Stimulated activated CD8-positive, alpha-beta memory T cell treated with anti-CD3 and anti-CD28 coated beads, Interleukin-15, amount 100 ng/mL, for 4 hours (primary cell): Measurements from ENCODE around the gene TEAD4.

ENCODE experiments used
- DNase-seq, 2 donors: peaks; one replicate each; pipeline ENCODE4 v3.0.0-alpha.2; 2020; ENCODE audit warnings: low read depth in 2 of 2

TEAD4 gene

GRCh38 chr12:3032770-3033538, 73.8 kb downstream of the TEAD4 start:
- DNase-seq: no peak

- DNase-seq: no peak
Observed at GRCh38 chr12:3033539-3033867, 74.3 kb downstream of the TEAD4 start.

- no peak for DNase-seq
Observed at GRCh38 chr12:3034067-3034750, 75.0 kb downstream of the TEAD4 start.

- DNase-seq: no peak
Observed at GRCh38 chr12:3035171-3035570, 76.0 kb downstream of the TEAD4 start.

- no peak for DNase-seq
Observed at GRCh38 chr12:3035815-3036702, 76.9 kb downstream of the TEAD4 start.

- no peak for DNase-seq
Observed at GRCh38 chr12:3036901-3037600, 77.9 kb downstream of the TEAD4 start.

- no peak for DNase-seq
Observed at GRCh38 chr12:3038166-3038565, 79.0 kb downstream of the TEAD4 start.

- no peak for DNase-seq
Observed at GRCh38 chr12:3038926-3039510, 79.8 kb downstream of the TEAD4 start.

- DNase-seq: no peak
Observed at GRCh38 chr12:3040026-3040656, 80.9 kb downstream of the TEAD4 start.

- no peak for DNase-seq
Observed at GRCh38 chr12:3040663-3041544, 81.7 kb downstream of the TEAD4 start.

- DNase-seq: no peak
Observed at GRCh38 chr12:3041558-3042164, 82.5 kb downstream of the TEAD4 start.

GRCh38 chr12:3042394-3042793, 83.2 kb downstream of the TEAD4 start:
- DNase-seq: no peak

- no peak for DNase-seq
Observed at GRCh38 chr12:3042826-3043225, 83.6 kb downstream of the TEAD4 start.

- DNase-seq: no peak
Observed at GRCh38 chr12:3043406-3043805, 84.2 kb downstream of the TEAD4 start.

- no peak for DNase-seq
Observed at GRCh38 chr12:3044141-3044630, 85.0 kb downstream of the TEAD4 start.

GRCh38 chr12:3045494-3045893, 86.3 kb downstream of the TEAD4 start:
- no peak for DNase-seq

- DNase-seq: no peak
Observed at GRCh38 chr12:3045989-3046388, 86.8 kb downstream of the TEAD4 start.

- no peak for DNase-seq
Observed at GRCh38 chr12:3046441-3047200, 87.4 kb downstream of the TEAD4 start.

GRCh38 chr12:3047961-3048360, 88.8 kb downstream of the TEAD4 start:
- no peak for DNase-seq
